22Rv1 (cell line): ENCODE data around the gene CST7.

ENCODE experiments used
- CTCF ChIP-seq: fragments of 450-650 bp; IDR thresholded peaks from 2 replicates; pipeline ENCODE4 v1.5.1; 2017; ENCODE audit warnings: mild to moderate bottlenecking
- ZFX ChIP-seq: fragments of 450-650 bp; IDR thresholded peaks from 2 replicates; pipeline ENCODE4 v1.6.1; 2017; ENCODE audit warnings: antibody characterized with exemption, borderline replicate concordance

DNA sequence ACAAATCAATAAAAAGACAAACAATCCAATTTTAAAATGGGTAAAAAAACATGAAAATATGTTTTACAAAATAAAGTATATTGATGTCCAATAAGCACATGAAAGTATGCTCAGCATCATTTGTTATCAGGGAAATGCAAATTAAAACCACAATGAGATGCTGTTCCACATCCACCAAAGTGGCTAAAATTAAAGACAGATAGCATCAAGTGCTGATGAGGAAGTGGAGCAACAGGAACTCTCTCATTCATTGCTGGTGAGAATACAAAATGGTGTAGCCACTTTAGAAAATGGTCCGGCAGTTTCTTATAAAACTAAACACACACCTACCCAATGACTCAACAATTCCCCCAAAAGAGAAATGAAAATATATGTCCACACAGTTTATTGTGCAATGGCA, 42.3 kb upstream of the CST7 start:
- TF ChIP-seq CTCF (no peak), ZFX (no peak)
